GM23338 (cell line): ENCODE results near the gene KIAA2012. TPM values are rescaled to one million over a fixed set of nuclear protein-coding genes. Genes with fewer than 3 reads are reported as not detected.

Source experiments
- ATAC-seq: fragments of 200-7000 bp; cut with Tn5 transposase; 3 replicates; pipeline ENCODE4 v1.9.1; 2020
- DNase-seq: peaks from one replicate; pipeline ENCODE4 v3.0.0-alpha.2; 2015; ENCODE audit warnings: low spot score
- H2AFZ ChIP-seq: fragments of 200-600 bp; sonication (generic); 2 replicates; pipeline ENCODE4 v1.8.0; 2016; ENCODE audit warnings: antibody characterized with exemption, mild to moderate bottlenecking, moderate library complexity
- H3F3A ChIP-seq: fragments of 200-600 bp; sonication (generic); replicated peaks from 2 replicates; pipeline ENCODE4 v1.8.0; 2017; ENCODE audit warnings: antibody characterized with exemption, mixed run types, low read depth
- H3K27ac ChIP-seq: fragments of 200-600 bp; sonication (generic); 2 replicates; pipeline ENCODE4 v1.6.1; 2016; ENCODE audit warnings: low read depth
- H3K27me3 ChIP-seq: fragments of 200-600 bp; sonication (generic); 2 replicates; pipeline ENCODE4 v1.8.0; 2016; ENCODE audit warnings: mild to moderate bottlenecking, mixed run types, moderate library complexity; ENCODE audit not compliant: insufficient read depth
- H3K36me3 ChIP-seq: fragments of 200-600 bp; sonication (generic); 2 replicates; pipeline ENCODE4 v1.8.0; 2016; ENCODE audit warnings: mild to moderate bottlenecking; ENCODE audit not compliant: insufficient read depth
- H3K4me1 ChIP-seq: fragments of 200-600 bp; sonication (generic); 2 replicates; pipeline ENCODE4 v1.8.0; 2016; ENCODE audit warnings: mild to moderate bottlenecking, moderate library complexity; ENCODE audit not compliant: insufficient read depth
- H3K4me2 ChIP-seq: fragments of 200-600 bp; sonication (generic); 2 replicates; pipeline ENCODE4 v1.7.1; 2017; ENCODE audit warnings: mixed run types
- H3K4me3 ChIP-seq: fragments of 200-600 bp; sonication (generic); 2 replicates; pipeline ENCODE4 v1.6.1; 2016; ENCODE audit warnings: mixed run types
- H3K79me2 ChIP-seq: fragments of 200-600 bp; sonication (generic); replicated peaks from 2 replicates; pipeline ENCODE4 v1.8.0; 2017; ENCODE audit warnings: mild to moderate bottlenecking; ENCODE audit not compliant: insufficient read depth
- H3K9me2 ChIP-seq: fragments of 200-600 bp; sonication (generic); 2 replicates; pipeline ENCODE4 v1.8.0; 2017; ENCODE audit not compliant: insufficient read depth
- H4K20me1 ChIP-seq: fragments of 200-600 bp; sonication (generic); replicated peaks from 2 replicates; pipeline ENCODE4 v1.8.0; 2017; ENCODE audit warnings: mild to moderate bottlenecking; ENCODE audit not compliant: insufficient read depth
- H3K27ac Mint-ChIP-seq: 2 replicates; pipeline ENCODE4 v1.8.0; 2020; ENCODE audit warnings: inconsistent platforms, mild to moderate bottlenecking, moderate library complexity, mixed read lengths
- H3K27me3 Mint-ChIP-seq: 3 replicates; pipeline ENCODE4 v1.8.0; 2022; ENCODE audit warnings: low read depth, mild to moderate bottlenecking, moderate library complexity, mixed read lengths, inconsistent platforms; ENCODE audit not compliant: insufficient read depth, poor library complexity
- H3K36me3 Mint-ChIP-seq: 3 replicates; pipeline ENCODE4 v1.8.0; 2021; ENCODE audit warnings: low read depth, mild to moderate bottlenecking, inconsistent platforms, moderate library complexity, mixed read lengths
- H3K4me1 Mint-ChIP-seq: 3 replicates; pipeline ENCODE4 v1.8.0; 2020; ENCODE audit warnings: mild to moderate bottlenecking, inconsistent platforms, mixed read lengths
- H3K4me3 Mint-ChIP-seq: 3 replicates; pipeline ENCODE4 v1.8.0; 2021; ENCODE audit warnings: moderate library complexity, mild to moderate bottlenecking, inconsistent platforms, mixed read lengths
- H3K9me3 Mint-ChIP-seq: 3 replicates; pipeline ENCODE4 v1.8.0; 2020; ENCODE audit warnings: moderate library complexity, mild to moderate bottlenecking, inconsistent platforms, mixed read lengths
- CREB1 ChIP-seq: fragments of 250-450 bp; sonication (Bioruptor Pico); IDR thresholded peaks from 2 replicates; pipeline ENCODE4 v1.5.0; 2020; ENCODE audit warnings: low read depth, mild to moderate bottlenecking, moderate library complexity
- CTCF ChIP-seq, 2 experiments: fragments of 200-600 bp in 1 of 2; sonication (generic) in 1 of 2; conservative IDR thresholded peaks; 2 replicates each; pipeline versions ENCODE4 v1.5.1 to v1.6.1; 2016 to 2017; ENCODE audit warnings: antibody characterized with exemption in 2 of 2, low read depth in 2 of 2, mild to moderate bottlenecking in 2 of 2, moderate library complexity in 1 of 2
- ETS1 ChIP-seq: IDR thresholded peaks from 2 replicates; pipeline ENCODE4 v1.6.1; 2016; ENCODE audit warnings: antibody characterized with exemption
- EZH2 ChIP-seq: fragments of 200-600 bp; sonication (generic); IDR thresholded peaks from one replicate; pipeline ENCODE4 v1.8.0; 2017; ENCODE audit warnings: antibody characterized with exemption, mild to moderate bottlenecking, low read depth; ENCODE audit not compliant: unreplicated experiment
- EZH2phosphoT487 ChIP-seq: fragments of 200-600 bp; sonication (generic); IDR thresholded peaks from one replicate; pipeline ENCODE4 v1.8.1; 2018; ENCODE audit warnings: antibody characterized with exemption; ENCODE audit not compliant: unreplicated experiment
- JUNB ChIP-seq: IDR thresholded peaks from one replicate; pipeline ENCODE4 v1.6.1; 2016; ENCODE audit warnings: antibody characterized with exemption; ENCODE audit not compliant: unreplicated experiment
- NANOG ChIP-seq: IDR thresholded peaks from 2 replicates; pipeline ENCODE4 v1.6.1; 2016; ENCODE audit warnings: antibody characterized with exemption, borderline replicate concordance
- POLR2AphosphoS5 ChIP-seq: IDR thresholded peaks from 2 replicates; pipeline ENCODE4 v1.6.1; 2016; ENCODE audit warnings: antibody characterized with exemption, low read depth
- REST ChIP-seq: IDR thresholded peaks from one replicate; pipeline ENCODE4 v1.6.1; 2018; ENCODE audit warnings: antibody characterized with exemption; ENCODE audit not compliant: unreplicated experiment
- STAT1 ChIP-seq: IDR thresholded peaks from one replicate; pipeline ENCODE4 v1.6.1; 2016; ENCODE audit warnings: antibody characterized with exemption; ENCODE audit not compliant: unreplicated experiment
- ZNF114 ChIP-seq: fragments of 250-450 bp; sonication (Bioruptor Pico); IDR thresholded peaks from 2 replicates; pipeline ENCODE4 v1.5.0; 2020; ENCODE audit warnings: mild to moderate bottlenecking, moderate library complexity
- ZNF331 ChIP-seq: fragments of 250-450 bp; sonication (Bioruptor Pico); IDR thresholded peaks from 2 replicates; pipeline ENCODE4 v1.5.0; 2020; ENCODE audit warnings: low read depth, mild to moderate bottlenecking, moderate library complexity
- ZNF462 ChIP-seq: fragments of 250-450 bp; sonication (Bioruptor Pico); IDR thresholded peaks from 2 replicates; pipeline ENCODE4 v1.5.0; 2020; ENCODE audit warnings: mild to moderate bottlenecking, moderate library complexity
- polyA plus RNA-seq: library from polyadenylated mRNA; unstranded; fragments of >200 nt; fragmentation: Nextera tagmentation; extraction: Ambion mirVana; gene quantifications from 2 replicates; pipeline ENCODE4 v1.2.1, GENCODE V29; 2016
- total RNA-seq: library from RNA; depleted of rRNA; stranded (reverse); fragments of >200 nt; shearing (Covaris generic); gene quantifications from 2 replicates; pipeline ENCODE4 v1.2.3, GENCODE V29; 2014

Gene KIAA2012
- total and polyA plus RNA-seq, 2 experiments from 2014 or later = 0.03 to 0.08 TPM

GRCh38 chr2:202054679-202055078, 18.4 kb upstream of the KIAA2012 start:
- no peaks in the 10 kb centered on the region; the same call in 1 of the 2 replicates for H3F3A ChIP-seq
- no peak overlapping the region for H3K4me2 ChIP-seq
- no peaks in the 10 kb centered on the region for H3K9me3 Mint-ChIP-seq
- H3K4me1 ChIP-seq = peaks cover 25% of the 10 kb centered on the region
- no peaks in the 10 kb centered on the region for H3K36me3 ChIP-seq
- H3K27me3 Mint-ChIP-seq = peaks cover 9% of the 10 kb centered on the region
- ATAC-seq (no peak), DNase-seq (no peak)
- H3K4me3 ChIP-seq = no peak overlapping the region
- no peak overlapping the region for H3K4me3 Mint-ChIP-seq
- no peaks in the 10 kb centered on the region for H3K36me3 Mint-ChIP-seq
- no peak overlapping the region for H3K27ac ChIP-seq
- H3K9me2 ChIP-seq = no peaks in the 10 kb centered on the region
- TF ChIP-seq ZNF462 (no peak), POLR2AphosphoS5 (no peak), EZH2 (no peak), CREB1 (CRISPR knock-in tag) (no peak), CTCF (conservative IDR thresholded peaks at IDR 0.05; ENCODE audit: low read depth in 2 of 2) (no peak), STAT1 (no peak), EZH2phosphoT487 (no peak), NANOG (no peak), ETS1 (no peak), REST (no peak), ZNF114 (CRISPR knock-in tag) (no peak), ZNF331 (CRISPR knock-in tag) (no peak), JUNB (no peak)
- no peaks in the 10 kb centered on the region for H3K27me3 ChIP-seq
- peaks cover 29% of the 10 kb centered on the region for H3K4me1 Mint-ChIP-seq
- H3K79me2 ChIP-seq = no peaks in the 10 kb centered on the region
- no peaks in the 10 kb centered on the region for H4K20me1 ChIP-seq
- H3K27ac Mint-ChIP-seq = no peak overlapping the region
- H2AFZ ChIP-seq = no peak overlapping the region
